GM18861 (cell line): ENCODE measurements around the gene ATP2A2.
A peak's percentile ranks its signal among the peaks of the same experiment; 100 is the strongest.

ENCODE experiments used
- ATAC-seq: cut with Tn5 transposase; IDR thresholded peaks from one replicate; pipeline ENCODE4 v1.9.1; 2021; ENCODE audit not compliant: unreplicated experiment

ATP2A2 gene

GRCh38 chr12:110258466-110258865 is 22.6 kb upstream of the ATP2A2 start:
- no peak for ATAC-seq

GRCh38 chr12:110262442-110263388 is 18.3 kb upstream of the ATP2A2 start:
- no peak for ATAC-seq

GRCh38 chr12:110266381-110266960 is 14.6 kb upstream of the ATP2A2 start:
- no peak for ATAC-seq

GRCh38 chr12:110266980-110267620 is 13.9 kb upstream of the ATP2A2 start:
- ATAC-seq, result no peak

- no peak for ATAC-seq
These were observed 11.4 kb upstream of the ATP2A2 start for GRCh38 chr12:110269622-110270124.

- ATAC-seq, result no peak
These were observed 10.7 kb upstream of the ATP2A2 start for GRCh38 chr12:110270125-110270962.

- no peak for ATAC-seq
These were observed 10.0 kb upstream of the ATP2A2 start for GRCh38 chr12:110271015-110271414.

- no peak for ATAC-seq
These were observed 3.4 kb upstream of the ATP2A2 start for GRCh38 chr12:110277530-110278254.

- ATAC-seq, result no peak
These were observed 2.9 kb upstream of the ATP2A2 start for GRCh38 chr12:110278255-110278536.

- ATAC-seq, result no peak
These were observed 1.3 kb upstream of the ATP2A2 start for GRCh38 chr12:110279566-110280375.

GRCh38 chr12:110280392-110280778 is 662 bp upstream of the ATP2A2 start:
- peak; percentile 3 for ATAC-seq

GRCh38 chr12:110281549-110282299 is 677 bp downstream of the ATP2A2 start:
- ATAC-seq, result peak; percentile 16

- no peak for ATAC-seq
These were observed 1.3 kb downstream of the ATP2A2 start for GRCh38 chr12:110282300-110282860.

GRCh38 chr12:110282956-110283817 is 2.1 kb downstream of the ATP2A2 start:
- ATAC-seq, result no peak

- ATAC-seq, result no peak
These were observed 3.5 kb downstream of the ATP2A2 start for GRCh38 chr12:110284597-110284996.

GRCh38 chr12:110286623-110287022 is 5.6 kb downstream of the ATP2A2 start:
- no peak for ATAC-seq

GRCh38 chr12:110287986-110288385 is 6.9 kb downstream of the ATP2A2 start:
- no peak for ATAC-seq
